Dedifferentiated amniotic fluid mesenchymal stem cell (primary cell): ENCODE data around the gene PTH1R.

Experiments
- DNase-seq: peaks from one replicate; pipeline ENCODE4 v3.0.0-alpha.2; 2016; ENCODE audit errors: extremely low spot score

Gene PTH1R

DNA sequence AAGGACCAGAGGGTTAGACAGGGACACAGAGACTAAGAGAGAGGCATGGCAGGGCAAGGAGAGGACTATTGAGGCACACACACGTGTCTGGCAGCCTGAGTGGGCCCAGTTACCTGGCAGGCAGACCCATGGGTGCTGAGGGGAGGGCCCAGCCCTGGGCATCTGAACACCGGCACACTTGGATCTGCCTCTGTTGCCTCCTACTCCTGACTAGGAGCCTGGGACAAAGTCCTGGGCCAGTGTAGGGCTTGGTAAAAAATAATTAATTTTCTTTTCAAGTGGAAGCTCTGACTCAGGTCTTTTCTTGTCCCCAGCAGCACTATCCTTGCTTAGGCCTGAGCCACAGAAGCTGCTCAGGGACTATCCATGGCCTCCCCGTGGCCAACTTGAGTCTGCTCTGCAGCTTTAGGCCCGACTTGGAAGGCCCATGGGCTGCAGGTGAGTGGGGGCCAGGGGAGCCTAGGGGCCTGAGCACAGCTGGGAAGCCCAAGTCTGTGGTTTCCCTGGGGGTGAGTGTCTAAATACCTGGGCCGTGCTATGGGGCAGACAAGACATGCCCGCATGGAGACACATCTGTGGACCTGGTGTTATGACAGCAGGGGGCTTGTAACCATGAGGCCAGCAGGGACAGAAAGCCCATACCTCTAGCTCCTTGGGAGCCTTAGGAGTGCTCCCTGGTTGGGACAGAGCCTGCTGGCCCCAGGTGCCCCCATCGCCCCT is at the start of gene PTH1R:
TSS of gene PTH1R (plus strand) at position 316 of the 720 bp plus-strand sequence. CDS start 5,839 bp downstream, outside the sequence.
- no peak for DNase-seq

GRCh38 chr3:46829699-46830208 is 47.8 kb upstream of the PTH1R start:
- DNase-seq, result no peak

DNA sequence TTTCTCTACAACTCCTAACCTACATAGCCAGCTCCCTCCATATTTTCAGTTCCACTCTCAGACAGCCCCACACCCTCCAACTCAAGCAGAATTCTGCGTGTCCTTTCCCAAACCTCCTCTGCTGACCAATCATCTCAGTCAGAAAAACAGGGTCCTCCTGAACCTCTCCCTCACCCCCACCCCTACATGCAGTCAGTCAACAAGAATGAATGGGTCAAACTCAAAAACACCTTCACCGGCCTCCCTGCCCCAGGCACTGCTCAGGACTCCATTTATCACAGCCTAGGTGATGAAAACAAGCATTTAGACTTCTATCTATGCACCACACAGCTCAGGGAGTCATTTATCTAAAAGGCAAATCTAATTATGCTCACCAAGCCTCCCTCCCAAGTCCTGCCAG is 46.7 kb upstream of the PTH1R start:
- DNase-seq, result no peak

GRCh38 chr3:46831316-46831715 is 46.2 kb upstream of the PTH1R start:
- DNase-seq, result no peak

DNA sequence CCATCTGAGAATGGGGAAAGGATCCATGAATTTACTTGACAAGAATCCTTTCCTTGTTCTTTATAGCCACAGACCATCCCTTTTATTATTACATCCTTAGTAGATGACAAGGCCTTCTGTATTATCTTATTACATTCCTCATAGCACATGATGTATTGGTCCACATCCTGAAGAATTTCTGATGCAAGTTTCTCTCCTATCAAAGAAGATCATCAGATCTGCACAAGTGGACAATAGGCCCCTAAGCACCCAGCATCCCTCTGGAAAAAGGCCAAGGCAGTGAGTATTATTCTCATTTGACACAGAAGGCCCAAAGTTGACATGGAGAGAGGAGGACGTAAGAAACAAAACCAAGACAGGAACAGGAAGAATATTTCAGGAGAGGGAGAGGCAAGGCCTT is 45.7 kb upstream of the PTH1R start:
- no peak for DNase-seq

DNA sequence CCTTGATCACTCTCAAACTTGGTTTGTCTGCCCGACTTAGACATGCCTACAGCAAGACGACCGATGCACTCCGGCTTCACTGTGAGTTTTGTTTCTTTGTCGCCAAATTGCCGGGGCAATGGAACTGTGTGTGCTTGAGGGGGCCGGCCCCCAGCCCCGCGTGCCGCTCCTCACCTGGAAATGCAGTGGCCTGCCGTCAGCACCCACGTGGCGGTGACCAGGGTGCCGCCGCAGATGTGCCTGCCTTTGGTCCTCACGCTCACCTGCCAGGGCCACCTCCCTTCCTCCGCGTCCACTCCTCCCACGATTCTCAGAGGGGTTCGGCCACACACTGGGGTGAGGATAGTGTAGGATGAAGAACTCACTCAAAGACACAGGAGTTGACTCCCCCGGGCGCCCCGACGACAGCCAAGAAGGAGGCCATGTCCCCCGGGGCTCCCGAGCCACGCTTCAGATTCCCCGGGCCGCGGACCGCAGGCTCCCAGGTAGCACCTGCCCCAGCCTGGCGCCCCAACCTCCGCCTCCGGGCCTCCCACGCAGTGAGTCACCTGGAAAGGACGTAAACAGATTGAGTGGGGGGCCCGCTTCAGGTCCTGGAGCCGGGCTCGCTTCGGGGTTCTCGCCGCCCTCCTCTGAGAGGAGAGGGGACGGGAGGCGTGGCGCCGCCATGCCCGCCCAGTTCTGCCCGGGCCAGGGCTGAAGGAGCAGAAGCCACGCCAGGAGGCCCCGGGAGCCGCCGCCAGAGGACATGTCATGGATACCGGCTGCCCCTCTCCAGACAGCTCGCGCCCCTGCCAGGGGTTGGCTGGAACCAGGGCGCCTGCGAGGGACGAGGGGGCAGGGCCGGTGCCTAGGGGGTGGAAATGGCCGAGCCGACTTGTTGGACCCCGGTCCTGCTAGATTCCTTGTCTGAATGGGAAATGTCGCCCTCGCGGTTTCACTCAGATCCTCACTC is 43.9 kb upstream of the PTH1R start:
- DNase-seq, result no peak

- DNase-seq, result no peak
Measured at GRCh38 chr3:46835054-46835453, 42.5 kb upstream of the PTH1R start.

DNA sequence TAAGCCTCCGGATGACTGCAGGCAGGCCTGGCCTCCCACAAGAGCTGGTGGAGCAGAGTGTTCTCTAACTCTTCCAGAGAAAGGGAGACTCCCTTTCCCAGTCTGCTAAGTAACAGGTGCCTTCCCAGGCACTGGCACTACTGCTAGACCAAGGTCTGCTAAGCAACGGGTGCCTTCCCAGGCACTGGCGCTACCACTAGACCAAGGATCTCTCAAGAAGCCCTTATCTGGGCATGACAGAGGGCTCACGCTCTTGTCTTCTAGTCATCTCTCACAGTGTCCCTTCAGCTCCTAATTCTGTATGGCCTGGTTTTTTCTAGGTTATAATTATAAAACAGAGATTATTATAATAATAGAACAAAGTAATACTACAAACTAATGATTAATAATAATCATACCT is 42.0 kb upstream of the PTH1R start:
- DNase-seq, result no peak

- DNase-seq, result no peak
Measured at GRCh38 chr3:46838301-46838700, 39.2 kb upstream of the PTH1R start.

DNA sequence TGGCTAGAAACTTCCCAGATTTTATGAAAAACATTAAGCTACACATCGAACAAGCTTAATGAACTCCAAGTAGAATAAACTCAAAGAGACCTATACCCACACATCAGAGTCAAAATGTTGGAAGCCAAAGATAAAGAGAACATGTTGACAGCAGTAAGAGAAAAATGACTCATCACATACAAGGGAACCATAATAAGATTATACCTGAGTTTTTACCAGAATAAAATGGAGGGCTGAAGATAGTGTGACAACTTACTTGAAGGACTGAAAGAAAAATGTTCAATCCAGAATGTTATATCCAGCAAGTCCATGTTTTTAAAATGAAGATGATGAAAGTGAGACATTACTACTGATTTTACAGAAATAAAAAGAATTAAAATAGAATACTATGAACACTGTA is 37.0 kb upstream of the PTH1R start:
- no peak for DNase-seq

GRCh38 chr3:46843508-46843907 is 34.0 kb upstream of the PTH1R start:
- DNase-seq, result no peak

DNA sequence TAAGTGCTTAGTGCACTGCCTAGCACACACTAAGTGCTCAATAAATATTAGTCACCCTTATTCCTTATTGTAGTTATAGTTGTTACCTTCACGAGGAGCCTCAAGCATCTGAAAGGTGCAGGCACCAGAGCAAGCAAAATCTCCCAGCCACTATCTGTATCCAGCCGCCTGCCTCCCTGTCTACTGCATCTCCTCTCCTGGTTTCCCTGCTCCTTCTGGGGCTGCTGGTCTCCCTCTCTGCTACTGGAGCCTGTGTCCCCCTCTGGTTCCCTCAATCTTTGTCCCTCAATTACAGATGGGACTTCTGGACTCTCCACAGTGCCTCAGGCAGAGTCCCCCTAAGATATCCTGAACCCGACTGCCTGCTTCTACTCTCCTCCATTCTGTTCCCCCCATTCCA is 33.1 kb upstream of the PTH1R start:
- no peak for DNase-seq

GRCh38 chr3:46844881-46845312 is 32.6 kb upstream of the PTH1R start:
- DNase-seq, result no peak

DNA sequence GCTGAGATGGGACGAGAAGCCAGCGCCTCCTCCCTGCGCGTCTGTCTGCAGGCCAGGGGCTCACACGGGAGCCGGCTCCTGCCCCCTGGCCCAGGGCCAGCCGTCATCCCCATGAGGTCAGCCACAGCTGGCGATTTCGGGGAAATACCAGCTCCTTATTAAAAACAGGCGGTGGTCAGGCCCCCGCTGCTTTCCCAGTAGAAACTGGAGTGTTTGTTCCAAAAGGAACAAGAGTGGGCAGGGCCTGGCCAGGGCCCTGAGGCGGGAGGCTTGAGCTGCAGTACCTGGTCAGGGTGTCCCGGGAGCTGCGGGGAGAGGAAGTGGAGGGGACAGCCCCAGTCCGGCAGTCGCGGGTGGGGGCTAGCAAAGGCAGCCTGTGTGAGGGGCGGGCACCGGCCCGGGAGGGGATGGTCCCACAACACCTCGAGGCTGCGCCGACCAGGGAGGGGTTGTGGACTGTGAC is 32.1 kb upstream of the PTH1R start:
- peak; percentile 47 for DNase-seq

DNA sequence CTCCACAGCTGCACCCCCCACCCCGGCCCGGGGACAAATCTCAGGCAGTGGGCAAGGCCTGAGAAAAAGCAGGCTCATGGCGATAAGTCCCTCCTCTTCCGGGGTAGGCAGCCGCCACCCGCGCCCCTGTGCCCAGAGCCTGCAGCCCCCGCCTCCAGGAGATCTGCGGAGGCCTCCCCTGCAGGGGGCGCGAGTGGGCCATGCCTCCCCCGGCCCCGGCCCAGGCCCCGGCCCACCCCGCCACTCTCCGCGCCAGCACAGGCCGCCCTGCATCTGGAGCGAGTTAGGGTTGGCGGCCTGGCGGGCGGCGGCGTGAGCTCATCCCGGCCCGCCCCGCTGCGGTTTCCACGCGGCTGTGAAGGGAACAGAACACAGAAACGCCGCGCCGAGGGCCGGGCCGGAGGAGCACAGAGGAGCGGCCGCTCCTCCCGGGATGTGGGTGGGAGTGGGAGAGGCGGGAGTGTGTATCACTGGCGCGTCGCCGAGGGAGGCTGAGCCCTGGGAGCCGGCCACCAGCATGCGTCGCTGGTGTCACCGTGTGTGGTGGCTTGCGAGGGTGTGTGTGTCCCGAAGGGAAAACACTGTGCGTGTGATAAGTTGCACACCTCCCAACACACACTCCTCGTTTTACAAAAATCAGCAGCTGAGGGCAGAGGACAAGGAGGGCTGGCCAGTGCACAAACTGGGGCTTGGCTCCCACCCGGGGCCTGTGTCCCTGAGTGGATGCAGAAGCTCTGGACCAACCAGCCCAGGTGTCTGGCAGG is 31.5 kb upstream of the PTH1R start:
- peak; percentile 72 for DNase-seq

GRCh38 chr3:46846624-46847542 is 30.6 kb upstream of the PTH1R start:
- no peak for DNase-seq

- no peak for DNase-seq
Measured at GRCh38 chr3:46847744-46848143, 29.8 kb upstream of the PTH1R start.

- no peak for DNase-seq
Measured at GRCh38 chr3:46848271-46849044, 29.1 kb upstream of the PTH1R start.

DNA sequence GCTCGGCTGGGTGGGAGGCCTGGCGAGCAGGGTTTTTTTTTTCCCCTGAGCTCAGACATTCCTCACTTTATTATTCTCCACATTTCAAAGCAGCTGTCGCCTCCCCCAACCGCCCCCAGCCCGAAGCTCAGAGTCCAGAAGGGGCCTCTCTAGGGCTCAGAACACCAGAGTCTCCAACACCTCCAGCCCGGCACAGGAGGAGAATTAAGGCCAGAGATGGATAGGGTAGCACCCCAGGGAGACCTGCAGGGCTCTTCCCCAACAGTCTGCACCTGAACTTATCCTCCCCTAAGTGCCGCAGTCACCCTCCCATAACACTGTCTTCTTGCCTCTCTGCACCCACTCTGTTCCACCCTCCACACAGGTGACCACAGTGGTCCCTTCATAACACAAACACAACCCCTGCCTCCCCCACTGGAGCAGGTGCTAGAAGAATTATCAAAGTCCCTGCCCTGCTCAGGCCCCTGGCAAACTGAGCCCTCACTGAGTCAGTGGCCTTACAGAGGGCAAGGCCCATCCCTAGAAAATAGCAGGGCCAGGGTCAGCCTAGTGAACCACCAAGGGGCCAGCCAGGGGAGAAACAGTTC is 28.4 kb upstream of the PTH1R start:
- DNase-seq, result no peak
